GM12873 (cell line): ENCODE results near the gene SLC16A12.

ENCODE experiments used
- CTCF ChIP-seq: IDR thresholded peaks from 2 replicates; pipeline ENCODE4 v1.5.1; 2012; ENCODE audit warnings: low read depth, mild to moderate bottlenecking, moderate library complexity, low read length, control low read depth; ENCODE audit not compliant: insufficient read depth; ENCODE audit errors: missing control alignments

The SLC16A12 gene

GRCh38 chr10:89567576-89568245, 32.3 kb upstream of the SLC16A12 start:
- no peak for TF ChIP-seq CTCF

DNA sequence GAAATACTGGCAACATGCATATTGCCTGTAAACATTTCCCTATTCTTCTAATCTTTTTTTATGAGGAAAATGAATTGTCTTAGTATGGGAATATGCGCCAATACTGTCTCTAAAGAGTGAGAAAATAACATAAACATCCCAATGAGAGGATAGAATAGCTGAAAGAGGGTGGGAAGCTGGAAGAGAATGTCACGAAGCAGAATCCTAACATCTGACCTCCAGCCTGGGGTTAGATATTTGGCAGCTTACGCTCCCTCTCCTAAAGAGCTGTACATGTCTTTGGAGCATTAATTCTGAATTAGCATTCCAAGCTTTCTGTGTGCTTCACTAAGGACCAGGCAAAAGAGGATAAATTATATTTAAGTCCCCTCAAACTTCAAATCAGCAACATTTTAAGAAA, 31.6 kb upstream of the SLC16A12 start:
- TF ChIP-seq CTCF: no peak

GRCh38 chr10:89566095-89566950, 30.9 kb upstream of the SLC16A12 start:
- no peak for TF ChIP-seq CTCF

GRCh38 chr10:89565180-89565579, 29.8 kb upstream of the SLC16A12 start:
- TF ChIP-seq CTCF: no peak

GRCh38 chr10:89563861-89564478, 28.6 kb upstream of the SLC16A12 start:
- TF ChIP-seq CTCF: peak; percentile 50

DNA sequence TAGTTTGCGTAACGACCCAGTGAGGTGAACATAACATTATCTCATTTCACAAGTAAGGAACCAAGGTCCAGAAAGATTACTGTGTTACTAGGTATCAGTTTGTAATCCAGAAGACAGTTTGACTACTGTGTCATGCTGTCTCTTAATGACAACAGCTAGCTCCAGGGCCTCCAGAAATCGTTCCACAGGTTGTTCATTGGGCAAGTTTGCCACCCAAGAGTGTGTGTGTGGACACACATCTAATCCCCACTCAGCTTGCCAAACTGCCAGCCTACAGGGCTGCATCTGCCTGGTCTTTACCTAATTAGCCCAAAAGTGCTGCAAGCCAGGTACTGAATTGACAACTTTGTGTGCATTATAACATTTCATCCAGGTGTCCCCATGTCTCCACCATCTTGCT, 27.9 kb upstream of the SLC16A12 start:
- TF ChIP-seq CTCF: no peak

DNA sequence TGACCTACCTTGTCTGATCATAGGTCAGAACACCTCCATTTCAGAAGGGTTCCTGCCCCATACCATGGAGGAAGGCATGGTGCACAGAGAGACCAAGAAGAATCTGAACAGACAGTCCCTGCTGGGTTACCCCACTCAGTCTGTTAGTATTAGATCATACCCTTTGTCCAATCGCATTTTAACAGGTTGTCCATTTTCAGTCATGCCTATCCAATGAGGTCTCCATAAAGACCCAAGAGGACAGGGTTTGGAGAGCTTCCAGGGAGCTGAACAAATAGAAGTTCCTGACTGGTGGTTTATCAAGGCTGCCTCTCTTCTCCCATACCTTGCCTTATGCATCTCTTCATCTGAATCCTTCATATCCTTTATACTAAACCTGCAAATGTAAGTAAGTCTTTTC, 21.2 kb upstream of the SLC16A12 start:
- no peak for TF ChIP-seq CTCF
